GM19328 (cell line): ENCODE measurements around the gene HUWE1.
"Not testable (repeated sequence)": the region's sequence is repeated elsewhere in the genome, so short reads cannot be mapped to it uniquely, and the experiment has no call there.

ENCODE experiments used
- ATAC-seq: cut with Tn5 transposase; IDR thresholded peaks from one replicate; pipeline ENCODE4 v1.9.1; 2021; ENCODE audit warnings: mild to moderate bottlenecking, moderate library complexity; ENCODE audit not compliant: unreplicated experiment

Gene HUWE1

GRCh38 chrX:53531255-53531966, 155.1 kb downstream of the HUWE1 start:
- not testable (repeated sequence) for ATAC-seq

- ATAC-seq, result no peak
Measured at GRCh38 chrX:53526999-53527398, 159.5 kb downstream of the HUWE1 start.

GRCh38 chrX:53511322-53511721, 175.2 kb downstream of the HUWE1 start:
- ATAC-seq, result no peak

- ATAC-seq, result not testable (repeated sequence)
Measured at GRCh38 chrX:53504035-53504434, 182.5 kb downstream of the HUWE1 start.

GRCh38 chrX:53494436-53494835, 192.1 kb downstream of the HUWE1 start:
- ATAC-seq, result no peak

GRCh38 chrX:53486285-53486684, 200.2 kb downstream of the HUWE1 start:
- ATAC-seq, result no peak

GRCh38 chrX:53483838-53484405, 202.6 kb downstream of the HUWE1 start:
- no peak for ATAC-seq

- ATAC-seq, result no peak
Measured at GRCh38 chrX:53483416-53483815, 203.1 kb downstream of the HUWE1 start.
